ENCODE measurements around the gene RNF187. TPM values are rescaled to one million over a fixed set of nuclear protein-coding genes. Genes with fewer than 3 reads are reported as not detected.

The RNF187 gene
- polyA plus RNA-seq, result 13.0 TPM

GRCh38 chr1:228487336-228488124 is at the start of gene RNF187:
Gene RNF187, plus strand, starts transcription at chr1:228487382.
- peaks cover 19 to 26% (median 20%) of the 10 kb centered on the region in 3 donors for H3K4me1 Mint-ChIP-seq
- H3K36me3 Mint-ChIP-seq, result peaks cover 4% of the 10 kb centered on the region
- no peaks in the 10 kb centered on the region for H3K9me3 Mint-ChIP-seq
- no peaks in the 10 kb centered on the region for H3K27me3 Mint-ChIP-seq
- H3K27ac Mint-ChIP-seq, result peak within 1 kb of the TSS; percentile 97 to 100 (median 100)
- H3K4me3 Mint-ChIP-seq, result peak within 1 kb of the TSS; percentile 93 to 98 (median 97)

- Mint-ChIP-seq H3K4me3 (no peak overlapping the region), H3K27ac (no peak overlapping the region), H3K27me3 (peaks cover 26% of the 10 kb centered on the region), H3K9me3 (no peaks in the 10 kb centered on the region), H3K36me3 (no peaks in the 10 kb centered on the region), H3K4me1 (no peaks in the 10 kb centered on the region)
These were observed 49.7 kb upstream of the RNF187 start for GRCh38 chr1:228437424-228437962.

- H3K4me3 Mint-ChIP-seq, result no peak overlapping the region
- no peaks in the 10 kb centered on the region for H3K36me3 Mint-ChIP-seq
- H3K27ac Mint-ChIP-seq, result no peak overlapping the region
- H3K9me3 Mint-ChIP-seq, result no peaks in the 10 kb centered on the region
- H3K27me3 Mint-ChIP-seq, result peaks cover 32% of the 10 kb centered on the region
- H3K4me1 Mint-ChIP-seq, result no peaks in the 10 kb centered on the region
These were observed 48.9 kb upstream of the RNF187 start for GRCh38 chr1:228438266-228438665.

GRCh38 chr1:228440761-228441500 is 46.3 kb upstream of the RNF187 start:
- Mint-ChIP-seq H3K4me1 (peaks cover 9 to 10% (median 10%) of the 10 kb centered on the region in 3 donors), H3K4me3 (no peak overlapping the region), H3K9me3 (no peaks in the 10 kb centered on the region), H3K27me3 (peaks cover 42% of the 10 kb centered on the region), H3K27ac (no peak overlapping the region), H3K36me3 (peaks cover 4% of the 10 kb centered on the region)

GRCh38 chr1:228443395-228443794 is 43.8 kb upstream of the RNF187 start:
- Mint-ChIP-seq H3K4me1 (peaks cover 9 to 14% (median 13%) of the 10 kb centered on the region in 3 donors), H3K4me3 (no peak overlapping the region), H3K27ac (no peak overlapping the region), H3K36me3 (peaks cover 7% of the 10 kb centered on the region), H3K9me3 (peaks cover 0 to 3% (median 0%) of the 10 kb centered on the region in 3 donors), H3K27me3 (peaks cover 52% of the 10 kb centered on the region)

GRCh38 chr1:228445490-228445842 is 41.7 kb upstream of the RNF187 start:
- Mint-ChIP-seq H3K4me3 (peak overlapping the region; percentile 80 to 95 (median 86)), H3K36me3 (peaks cover 7% of the 10 kb centered on the region), H3K27me3 (peaks cover 51% of the 10 kb centered on the region), H3K4me1 (peaks cover 9 to 14% (median 13%) of the 10 kb centered on the region in 3 donors), H3K27ac (no peak overlapping the region), H3K9me3 (peaks cover 0 to 4% (median 0%) of the 10 kb centered on the region in 3 donors)

- Mint-ChIP-seq H3K27ac (no peak overlapping the region), H3K27me3 (peaks cover 48% of the 10 kb centered on the region), H3K36me3 (peaks cover 7% of the 10 kb centered on the region)
These were observed 41.1 kb upstream of the RNF187 start for GRCh38 chr1:228445843-228446650.

GRCh38 chr1:228446852-228447251 is 40.3 kb upstream of the RNF187 start:
- H3K9me3 Mint-ChIP-seq, result peaks cover 0 to 4% (median 0%) of the 10 kb centered on the region in 3 donors
- peaks cover 7% of the 10 kb centered on the region for H3K36me3 Mint-ChIP-seq
- H3K27ac Mint-ChIP-seq, result no peak overlapping the region
- H3K4me3 Mint-ChIP-seq, result peak overlapping the region in 1 of 4 donors; percentile 38
- H3K27me3 Mint-ChIP-seq, result peaks cover 42% of the 10 kb centered on the region
- H3K4me1 Mint-ChIP-seq, result peaks cover 9 to 14% (median 13%) of the 10 kb centered on the region in 3 donors

More at GRCh38 chr1:228445843-228446650, 41.1 kb upstream of the RNF187 start:
- H3K9me3 Mint-ChIP-seq, result peaks cover 0 to 4% (median 0%) of the 10 kb centered on the region in 3 donors
- H3K4me3 Mint-ChIP-seq, result peak overlapping the region; percentile 80 to 95 (median 86)
- peaks cover 9 to 14% (median 13%) of the 10 kb centered on the region in 3 donors for H3K4me1 Mint-ChIP-seq

GRCh38 chr1:228448372-228448771 is 38.8 kb upstream of the RNF187 start:
- H3K9me3 Mint-ChIP-seq, result peaks cover 0 to 4% (median 0%) of the 10 kb centered on the region in 3 donors
- H3K36me3 Mint-ChIP-seq, result peaks cover 8% of the 10 kb centered on the region
- peaks cover 11 to 14% (median 13%) of the 10 kb centered on the region in 3 donors for H3K4me1 Mint-ChIP-seq
- H3K27ac Mint-ChIP-seq, result no peak overlapping the region
- peaks cover 32% of the 10 kb centered on the region for H3K27me3 Mint-ChIP-seq
- H3K4me3 Mint-ChIP-seq, result no peak overlapping the region

- Mint-ChIP-seq H3K36me3 (peaks cover 5% of the 10 kb centered on the region), H3K9me3 (peaks cover 0 to 4% (median 0%) of the 10 kb centered on the region in 3 donors), H3K4me1 (peaks cover 10 to 16% (median 12%) of the 10 kb centered on the region in 3 donors), H3K4me3 (no peak overlapping the region), H3K27ac (no peak overlapping the region), H3K27me3 (peaks cover 22% of the 10 kb centered on the region)
These were observed 37.0 kb upstream of the RNF187 start for GRCh38 chr1:228450200-228450599.

- Mint-ChIP-seq H3K9me3 (peaks cover 0 to 4% (median 0%) of the 10 kb centered on the region in 3 donors), H3K4me3 (peak overlapping the region in 2 of 4 donors; percentile 9), H3K4me1 (peaks cover 11 to 15% (median 11%) of the 10 kb centered on the region in 3 donors), H3K27me3 (peaks cover 5% of the 10 kb centered on the region), H3K27ac (no peak overlapping the region), H3K36me3 (peaks cover 1% of the 10 kb centered on the region)
These were observed 34.8 kb upstream of the RNF187 start for GRCh38 chr1:228452194-228453021.

GRCh38 chr1:228453022-228453560 is 34.1 kb upstream of the RNF187 start:
- H3K9me3 Mint-ChIP-seq, result peaks cover 0 to 4% (median 0%) of the 10 kb centered on the region in 3 donors
- no peak overlapping the region for H3K27ac Mint-ChIP-seq
- H3K4me3 Mint-ChIP-seq, result no peak overlapping the region
- no peaks in the 10 kb centered on the region for H3K27me3 Mint-ChIP-seq
- peaks cover 13 to 17% (median 15%) of the 10 kb centered on the region in 3 donors for H3K4me1 Mint-ChIP-seq
- H3K36me3 Mint-ChIP-seq, result peaks cover 1% of the 10 kb centered on the region

GRCh38 chr1:228453614-228454013 is 33.6 kb upstream of the RNF187 start:
- H3K9me3 Mint-ChIP-seq, result no peaks in the 10 kb centered on the region
- no peaks in the 10 kb centered on the region for H3K27me3 Mint-ChIP-seq
- H3K4me3 Mint-ChIP-seq, result no peak overlapping the region
- no peak overlapping the region for H3K27ac Mint-ChIP-seq
- peaks cover 15 to 17% (median 17%) of the 10 kb centered on the region in 3 donors for H3K4me1 Mint-ChIP-seq
- peaks cover 1% of the 10 kb centered on the region for H3K36me3 Mint-ChIP-seq
